DMS 273 (cell line): ENCODE results near the gene TAF15.

Source experiments
- DNase-seq: peaks from one replicate; lab custom pipeline; 2025; ENCODE audit not compliant: unreplicated experiment; lab: John Stamatoyannopoulos, UW

Gene TAF15

DNA sequence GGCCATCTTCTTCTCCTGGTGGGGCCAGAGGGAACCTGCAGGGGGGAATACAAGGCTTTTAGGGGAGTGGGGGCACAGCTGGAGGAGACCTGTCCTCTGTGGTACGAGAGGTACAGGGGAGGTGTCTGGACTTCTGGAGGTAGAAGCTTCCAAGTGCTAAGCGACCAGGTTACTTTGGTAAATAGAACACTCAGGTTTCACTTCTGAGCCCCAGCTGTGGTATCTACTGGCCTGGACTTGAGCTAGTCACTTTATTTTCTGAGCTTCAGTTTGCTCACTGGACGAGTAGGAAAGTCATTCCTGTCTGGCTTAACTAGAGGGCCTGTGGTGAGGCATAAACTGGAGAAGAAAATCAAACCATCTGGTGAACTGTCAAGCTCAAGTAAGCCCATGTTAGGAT lies 59.5 kb downstream of the TAF15 start, which contains the start of gene HEATR9:
HEATR9 (minus strand) TSS at position 155 of the 400 bp plus-strand sequence; CDS start at position 6, 149 bp downstream.
- DNase-seq, result no peak

DNA sequence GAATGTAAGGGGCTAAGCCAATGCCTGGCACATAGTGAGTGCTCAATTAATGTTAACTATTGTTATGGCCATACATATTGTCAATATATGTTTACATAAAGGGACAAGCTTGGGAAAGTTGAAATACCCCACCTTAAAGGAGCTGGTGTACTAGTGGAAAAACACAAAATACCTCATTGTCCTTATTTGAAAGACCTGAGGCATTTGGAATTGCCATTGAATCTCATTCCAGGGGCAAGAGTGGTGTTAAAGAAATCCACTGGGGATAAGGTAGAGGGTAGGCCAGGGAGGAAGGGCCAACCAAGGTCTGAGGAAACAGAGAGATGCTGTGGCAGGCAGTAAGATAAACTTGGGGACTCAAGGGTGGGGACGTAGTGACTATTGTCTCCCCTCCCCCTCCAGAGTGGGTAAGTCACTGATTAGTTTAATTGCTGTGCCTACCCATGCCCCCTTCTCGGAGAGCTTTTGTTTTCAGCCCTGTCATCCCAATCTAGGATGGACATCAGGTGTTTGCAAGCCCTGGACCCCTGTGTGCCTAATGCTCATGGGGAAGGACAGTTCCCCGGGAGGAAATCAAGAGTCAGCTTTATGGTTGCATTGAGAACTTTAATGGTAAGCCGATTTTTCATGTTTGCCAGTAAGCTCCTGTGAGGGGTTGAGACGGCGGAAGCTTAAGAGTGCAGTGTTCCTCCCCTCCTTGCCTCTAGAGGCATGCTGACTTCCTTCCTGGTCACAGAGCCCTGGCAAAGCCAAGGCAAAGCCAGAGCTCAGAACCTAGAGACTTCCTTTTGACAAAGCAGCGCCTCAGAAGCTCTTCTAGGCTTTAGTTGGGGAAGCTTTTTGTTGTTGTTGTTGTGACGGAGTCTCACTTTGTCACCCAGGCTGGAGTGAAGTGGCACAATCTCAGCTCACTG lies 61.9 kb downstream of the TAF15 start:
- peak; percentile 15 for DNase-seq

DNA sequence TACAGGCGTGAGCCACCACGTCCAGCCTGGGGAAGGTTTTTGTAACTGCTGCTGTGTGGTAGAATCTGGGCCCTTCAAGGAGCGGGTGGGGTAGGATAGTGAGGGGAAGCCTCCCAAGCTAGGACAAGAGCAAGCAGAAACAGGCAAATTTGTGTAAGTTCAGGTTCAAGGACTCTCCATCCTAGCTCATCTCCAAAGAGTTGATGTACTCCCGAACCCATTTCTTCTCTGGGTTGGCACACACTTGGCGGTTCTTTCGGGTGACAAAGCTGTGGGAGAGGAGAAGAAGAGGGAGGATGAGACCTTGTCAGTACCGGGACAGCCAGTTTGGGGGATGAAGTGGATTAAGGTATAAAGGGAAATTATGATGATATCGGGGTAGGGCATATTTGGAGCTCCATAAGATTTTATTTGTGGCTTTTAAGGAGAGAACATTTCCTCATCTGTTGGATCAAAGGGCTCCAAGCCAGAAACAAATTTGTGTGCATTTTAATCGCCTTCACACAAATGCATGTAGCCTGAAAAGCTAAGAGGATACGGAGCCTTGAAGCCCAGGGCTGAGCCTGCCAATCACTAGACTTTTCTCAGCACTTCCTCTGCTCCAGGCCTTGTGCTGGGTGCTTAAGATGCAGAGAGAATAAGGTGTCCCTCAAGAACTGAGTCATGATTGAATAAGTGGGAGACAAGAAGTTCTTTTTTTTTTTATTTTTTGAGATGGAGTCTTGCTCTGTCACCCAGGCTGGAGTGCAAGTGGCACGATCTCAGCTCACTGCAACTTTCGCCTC lies 63.1 kb downstream of the TAF15 start:
- DNase-seq, result no peak

DNA sequence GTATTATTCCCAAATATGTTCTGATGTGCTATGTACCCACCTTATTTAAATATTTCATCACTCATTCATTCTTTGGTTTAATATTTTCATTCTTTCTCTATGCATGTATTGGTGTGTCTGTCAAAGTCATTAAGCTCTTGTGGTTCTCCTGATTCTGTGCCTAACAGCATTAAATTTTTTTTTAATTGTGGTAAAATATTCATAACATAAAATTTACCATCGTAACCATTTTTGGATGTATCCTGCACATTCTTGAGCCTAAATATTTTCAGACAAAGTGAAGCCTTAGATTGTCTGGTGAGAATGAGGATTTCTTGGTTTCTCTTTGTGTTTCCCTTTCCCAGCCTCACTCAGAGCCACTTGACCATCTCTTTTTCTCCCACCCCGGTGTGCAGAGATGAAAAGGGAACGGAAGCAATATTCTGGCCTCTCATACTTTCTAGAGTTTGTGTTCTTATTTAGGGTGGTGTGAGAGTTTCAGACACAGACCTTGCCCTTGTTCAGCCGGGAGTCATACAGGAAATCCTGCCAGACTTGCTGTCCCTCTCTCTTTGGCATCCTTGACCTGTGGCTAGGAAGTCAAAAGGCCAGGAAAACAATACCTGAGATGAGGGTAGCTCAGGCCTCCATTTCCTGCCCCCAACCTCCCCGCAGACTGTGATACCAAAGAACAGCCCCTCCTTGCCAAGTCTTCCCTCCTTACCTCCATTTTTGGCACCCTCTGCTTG lies 66.0 kb downstream of the TAF15 start:
- DNase-seq, result no peak

DNA sequence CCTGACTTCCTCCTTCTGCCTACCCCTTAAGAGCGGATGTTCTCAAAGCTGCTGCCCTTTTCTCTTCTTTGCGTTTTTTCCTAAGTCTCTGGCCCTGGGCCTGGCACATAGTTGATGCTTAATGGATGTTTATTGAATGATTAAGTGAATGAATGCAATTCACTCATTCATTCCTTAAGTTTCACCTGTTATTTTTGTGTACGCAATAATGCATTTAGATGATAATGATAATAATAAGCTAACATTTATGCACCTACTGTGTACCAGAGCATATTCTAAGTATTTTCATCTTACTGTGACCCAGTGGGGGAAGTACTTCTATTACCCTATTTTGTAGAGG lies 66.5 kb downstream of the TAF15 start:
- DNase-seq, result no peak

DNA sequence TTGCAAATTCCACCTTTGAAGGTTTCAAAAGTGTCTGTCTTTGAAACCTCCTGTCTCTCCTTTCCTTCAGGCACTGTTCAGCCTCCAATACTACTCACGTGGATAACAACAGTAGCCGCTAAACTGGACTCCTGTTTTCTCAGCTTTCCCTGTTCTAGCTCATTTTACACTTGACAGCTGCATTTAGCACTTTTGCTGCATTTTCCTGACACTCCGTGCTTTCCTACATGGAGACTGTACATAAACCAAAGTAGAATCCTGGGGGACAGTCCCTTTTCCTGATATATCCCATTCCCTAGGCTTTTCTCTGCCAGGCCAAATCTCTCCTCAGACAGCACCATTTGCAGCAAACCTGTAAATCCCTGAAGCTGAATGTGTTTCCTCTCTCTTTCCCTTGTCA lies 67.2 kb downstream of the TAF15 start:
- DNase-seq, result no peak

DNA sequence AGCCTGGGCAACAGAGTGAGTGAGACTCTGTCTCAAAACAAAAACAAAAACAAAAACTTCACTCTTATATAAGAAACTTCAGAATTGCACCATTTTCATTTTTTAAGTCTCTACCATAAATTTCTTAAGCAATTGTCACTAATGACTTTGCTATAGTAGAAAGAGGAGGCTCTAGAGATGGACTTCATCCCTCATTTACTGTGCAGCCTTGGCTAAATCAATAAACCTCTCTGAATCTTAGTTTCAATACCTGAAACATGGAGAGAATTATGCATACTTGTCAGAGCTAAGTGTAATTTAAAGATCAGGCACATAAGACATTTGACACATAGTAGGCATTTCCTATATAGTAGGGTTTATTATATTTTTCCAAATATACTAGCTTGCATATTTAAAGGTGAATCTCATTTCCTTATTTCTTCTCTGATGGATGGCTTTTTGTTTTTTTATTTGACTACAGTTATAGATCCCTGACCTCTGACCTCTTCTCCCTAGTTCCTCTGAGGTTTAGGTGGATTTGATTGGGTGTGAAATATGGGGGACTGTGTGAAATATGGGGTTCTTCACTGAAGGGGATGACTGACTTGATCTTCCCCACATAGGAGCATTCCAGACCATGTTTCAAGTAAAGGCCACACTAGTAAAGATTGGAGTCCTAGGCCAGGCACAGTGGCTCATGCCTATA lies 68.2 kb downstream of the TAF15 start:
- no peak for DNase-seq

DNA sequence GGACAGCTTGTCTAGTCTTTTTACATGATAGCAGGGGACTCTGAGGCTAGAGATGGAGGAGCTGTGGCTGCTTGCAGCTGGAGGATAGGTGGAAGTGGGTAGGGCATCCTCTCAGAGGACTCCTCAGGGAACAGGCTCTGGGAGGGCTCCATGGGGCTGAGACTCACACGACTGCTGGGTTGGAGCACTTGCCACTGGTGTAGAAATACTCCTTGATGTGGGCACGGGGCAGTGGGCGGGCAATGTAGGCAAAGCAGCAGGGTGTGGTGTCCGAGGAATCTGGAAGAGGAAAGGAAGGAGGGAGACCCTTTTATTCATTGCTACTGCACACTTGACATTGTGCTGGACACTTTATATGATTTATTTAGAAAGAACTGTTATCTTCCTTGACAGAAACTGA lies 69.1 kb downstream of the TAF15 start:
- DNase-seq, result no peak

DNA sequence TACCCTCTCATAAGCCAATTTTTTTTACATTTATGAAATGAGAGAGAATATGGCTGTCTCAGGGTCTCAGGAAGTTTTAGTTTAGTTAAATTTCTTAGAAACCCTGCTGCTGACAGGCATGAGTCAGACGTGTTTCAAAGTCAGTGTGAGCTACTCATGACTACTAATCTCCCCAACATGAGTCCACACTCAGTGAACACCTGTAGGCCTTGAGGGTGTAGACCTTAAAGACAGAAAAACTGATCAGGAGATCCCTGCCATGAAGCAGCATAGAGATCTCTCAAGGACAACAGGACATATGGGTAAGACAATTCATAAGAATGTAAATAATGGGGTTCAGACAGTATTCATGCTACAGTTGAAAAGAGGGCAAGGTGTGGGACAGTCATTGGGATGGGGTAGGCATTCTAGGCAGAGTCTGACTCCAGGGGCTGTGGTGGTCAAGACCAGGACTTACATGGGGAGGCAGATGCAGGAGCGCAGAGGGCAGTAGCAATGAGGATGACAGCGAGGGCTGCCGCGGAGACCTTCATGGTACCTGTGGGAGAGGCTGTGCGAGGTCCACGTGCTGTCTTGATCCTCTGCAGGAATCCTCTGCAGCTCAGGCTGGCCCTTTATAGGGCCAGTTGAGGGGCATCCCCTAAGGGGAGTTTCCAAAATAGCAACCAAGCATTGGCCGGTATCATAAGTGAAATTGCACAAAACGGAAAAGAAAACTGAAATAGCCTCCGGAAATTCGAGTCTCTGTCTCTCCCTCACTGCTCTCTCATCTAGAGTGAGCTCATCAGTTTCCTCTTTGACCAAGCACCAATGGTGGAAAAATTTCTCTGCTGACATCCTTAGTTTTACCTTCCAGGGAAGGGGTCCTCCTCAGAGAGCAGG lies 70.7 kb downstream of the TAF15 start, which contains the start of gene CCL5:
CCL5 (minus strand) TSS at position 588 of the 882 bp plus-strand sequence.
- no peak for DNase-seq

DNA sequence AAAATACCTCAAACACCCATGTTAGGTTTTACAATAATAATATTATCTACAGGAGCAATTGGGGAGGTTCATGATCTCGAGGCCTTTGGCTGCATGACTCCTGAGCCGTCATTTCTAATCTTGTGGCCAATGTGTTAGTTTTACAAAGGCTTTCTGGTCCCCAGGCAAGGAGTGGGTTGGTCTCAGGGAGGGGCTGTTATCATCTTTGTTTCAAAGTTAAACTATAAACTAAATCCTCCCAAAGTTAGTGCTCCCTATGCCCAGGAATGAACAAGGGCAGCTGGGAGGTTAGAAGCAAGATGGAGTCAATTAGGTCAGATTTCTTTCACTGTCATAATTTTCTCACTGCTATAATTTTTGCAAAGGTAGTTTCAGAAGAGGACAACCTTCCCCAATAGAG lies 80.0 kb downstream of the TAF15 start:
- DNase-seq, result no peak

DNA sequence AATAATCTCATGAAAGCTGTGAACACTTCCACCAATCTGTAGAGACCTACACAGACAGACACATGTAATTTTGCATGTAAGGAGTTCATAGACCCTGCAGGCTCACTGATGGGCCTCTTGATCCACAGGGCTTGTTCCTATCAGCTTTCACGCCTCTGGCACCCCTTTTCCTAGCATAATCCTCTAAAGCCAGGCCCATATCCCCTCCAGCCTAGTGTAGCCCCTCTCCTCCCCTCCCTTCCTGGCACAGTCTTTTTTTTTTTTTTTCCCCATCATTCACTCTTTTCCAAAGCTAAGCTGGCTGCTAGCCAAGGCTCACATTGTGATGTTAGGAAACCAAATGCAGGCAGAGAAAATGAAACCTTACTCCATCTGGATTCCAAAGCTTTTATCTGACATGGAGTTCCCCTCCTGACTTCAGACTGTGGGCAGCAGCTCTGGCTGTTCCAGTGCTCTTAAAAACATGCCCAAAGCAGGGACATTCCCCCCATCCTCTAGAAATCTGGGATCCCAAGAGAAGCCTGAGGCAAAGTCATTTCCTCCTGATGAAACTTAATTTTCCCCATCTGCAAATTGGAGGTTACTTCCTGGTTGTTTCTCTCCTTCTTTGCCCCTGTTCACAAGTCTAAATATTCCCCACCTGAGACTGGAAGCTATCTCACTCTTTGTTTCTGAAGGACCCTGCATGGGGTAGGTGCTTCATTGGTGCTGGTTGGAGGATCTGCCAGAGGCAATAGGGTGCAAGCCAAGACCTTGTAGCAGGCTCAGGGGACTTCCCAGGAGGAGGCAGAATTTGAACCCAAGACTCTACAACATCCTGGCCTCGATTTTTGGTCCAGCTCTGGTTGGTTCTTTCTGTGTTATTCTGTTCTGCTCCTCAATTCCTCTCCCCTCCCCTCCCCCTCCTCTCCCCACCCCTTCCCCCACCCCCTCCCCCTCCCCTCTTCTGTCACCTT lies 80.8 kb downstream of the TAF15 start:
- peak; percentile 76 for DNase-seq

DNA sequence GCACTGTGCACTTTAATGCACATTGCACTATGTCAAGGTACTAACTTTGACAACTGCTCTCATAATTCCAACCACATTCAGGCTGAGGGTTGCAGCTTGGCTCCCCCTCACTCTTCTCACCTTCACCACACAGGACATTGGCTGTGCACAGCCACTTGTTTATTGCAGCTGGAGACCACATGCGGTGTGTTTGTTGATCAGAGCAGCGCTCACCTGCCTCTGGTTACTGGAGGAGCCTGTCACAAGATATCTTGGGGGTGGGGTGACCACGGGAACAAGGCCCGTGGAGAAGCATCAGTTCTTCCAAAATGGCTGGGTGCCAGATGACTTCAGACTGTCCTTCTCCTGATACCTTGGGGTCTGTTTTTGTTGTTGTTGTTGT lies 81.5 kb downstream of the TAF15 start:
- DNase-seq, result peak; percentile 9

DNA sequence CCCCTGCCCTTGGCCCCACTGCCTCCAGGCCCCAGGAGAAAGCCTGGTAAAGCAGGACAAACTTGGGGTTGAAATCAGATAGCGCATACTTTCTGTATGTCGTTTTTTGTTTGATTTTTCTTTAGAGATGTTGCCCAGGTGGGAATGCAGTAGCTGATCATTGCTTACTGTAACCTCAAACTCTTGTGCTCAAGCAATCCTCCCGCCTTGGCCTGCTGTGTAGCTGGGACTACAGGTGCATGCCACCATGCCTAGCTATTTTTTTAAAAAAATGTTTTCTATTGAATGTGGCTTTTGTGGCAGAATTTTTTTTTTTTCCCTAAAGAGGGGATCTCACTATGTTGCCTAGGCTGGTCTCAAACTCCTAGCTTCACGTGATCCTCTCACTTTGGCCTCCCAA lies 82.0 kb downstream of the TAF15 start:
- DNase-seq, result no peak

DNA sequence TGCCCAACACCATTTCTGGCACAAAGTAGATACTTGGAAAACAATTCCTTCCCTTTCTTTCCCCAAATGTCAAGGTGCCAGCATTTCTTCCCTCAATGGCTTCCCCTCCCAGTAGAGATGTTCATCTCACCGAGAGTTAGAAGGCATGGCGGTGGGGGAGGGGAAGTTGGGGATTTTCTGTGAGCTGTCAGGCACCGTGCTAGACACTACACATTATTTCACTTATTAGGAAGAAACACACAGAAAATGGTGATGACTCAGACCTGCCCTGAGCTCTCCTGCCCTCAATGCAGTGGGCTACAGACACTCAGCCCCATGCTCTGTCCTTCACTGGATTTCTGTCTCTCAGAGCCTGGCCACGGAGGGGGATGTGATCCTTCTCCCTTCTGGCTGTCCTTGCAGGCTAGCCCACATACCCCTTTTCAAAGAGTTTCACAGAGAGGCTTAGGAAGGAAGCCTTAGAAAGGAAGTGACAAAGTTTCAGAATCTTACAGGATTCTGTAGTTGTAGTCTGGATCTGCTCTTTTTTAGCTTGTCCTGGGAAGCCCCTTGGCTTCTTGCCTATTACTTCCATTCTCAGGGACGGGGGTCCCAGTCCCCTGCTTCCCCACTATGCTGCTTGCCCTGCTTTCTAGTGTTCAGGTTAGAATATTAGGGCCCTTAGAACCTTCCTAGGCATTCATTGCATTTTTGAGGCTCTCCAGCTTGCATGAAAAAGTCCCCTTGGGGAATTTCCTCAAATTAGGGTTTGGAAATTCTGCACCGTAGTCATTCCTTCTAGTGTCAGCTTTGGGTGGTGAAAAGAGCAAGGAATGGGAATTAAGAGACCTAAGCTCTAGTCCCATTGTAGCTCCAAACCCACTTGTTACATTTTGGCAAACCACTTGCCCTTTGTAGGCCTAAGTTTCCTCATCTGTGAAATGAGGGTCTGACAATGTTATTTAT lies 83.1 kb downstream of the TAF15 start:
- no peak for DNase-seq

DNA sequence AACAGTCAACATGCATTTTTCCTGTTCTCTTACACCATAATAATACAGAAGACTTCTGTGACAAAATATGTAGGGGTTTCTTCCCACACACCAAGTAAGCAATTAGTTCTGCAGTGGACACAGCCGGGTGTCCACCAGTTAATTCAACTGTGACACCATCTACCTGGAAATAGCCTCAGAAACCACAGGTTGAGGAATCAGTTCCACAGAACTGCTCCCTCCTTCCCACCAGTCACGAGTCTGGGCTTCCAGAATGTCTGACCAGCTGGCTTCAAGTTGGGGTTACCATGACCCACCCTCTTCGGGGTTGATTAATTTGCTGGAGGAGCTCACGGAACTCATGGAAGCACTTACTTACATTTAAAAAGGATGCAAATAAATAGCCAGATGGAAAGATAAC lies 84.5 kb downstream of the TAF15 start:
- DNase-seq, result no peak

DNA sequence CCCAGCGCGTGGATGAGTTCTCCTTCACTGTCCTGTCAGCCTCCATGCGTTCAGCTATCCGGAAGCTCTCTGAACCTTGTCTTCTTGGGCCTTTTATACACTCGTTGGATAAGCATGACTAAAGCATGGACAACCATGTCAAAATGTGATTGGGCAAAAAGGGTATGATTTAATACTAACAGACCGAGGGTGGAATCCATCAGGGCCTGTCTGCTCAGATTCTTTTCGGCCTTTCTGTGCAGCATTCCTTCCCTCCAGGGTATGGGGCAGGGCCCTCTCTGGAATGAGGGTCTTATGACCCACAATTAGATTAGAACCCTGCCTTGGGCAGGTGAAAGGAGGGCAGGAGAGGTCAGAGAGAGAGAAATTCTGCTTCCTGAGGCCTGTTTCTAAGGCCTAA lies 84.9 kb downstream of the TAF15 start:
- DNase-seq, result no peak
